GM12873 (cell line): ENCODE data around the gene KCNJ3.

Source experiments
- TF ChIP-seq, protein P1 (sequence below): IDR thresholded peaks from 2 replicates; pipeline ENCODE4 v1.5.1; 2012; ENCODE audit warnings: low read depth, mild to moderate bottlenecking, moderate library complexity, low read length, control low read depth; ENCODE audit not compliant: insufficient read depth; ENCODE audit errors: missing control alignments

KCNJ3 gene, protein sequence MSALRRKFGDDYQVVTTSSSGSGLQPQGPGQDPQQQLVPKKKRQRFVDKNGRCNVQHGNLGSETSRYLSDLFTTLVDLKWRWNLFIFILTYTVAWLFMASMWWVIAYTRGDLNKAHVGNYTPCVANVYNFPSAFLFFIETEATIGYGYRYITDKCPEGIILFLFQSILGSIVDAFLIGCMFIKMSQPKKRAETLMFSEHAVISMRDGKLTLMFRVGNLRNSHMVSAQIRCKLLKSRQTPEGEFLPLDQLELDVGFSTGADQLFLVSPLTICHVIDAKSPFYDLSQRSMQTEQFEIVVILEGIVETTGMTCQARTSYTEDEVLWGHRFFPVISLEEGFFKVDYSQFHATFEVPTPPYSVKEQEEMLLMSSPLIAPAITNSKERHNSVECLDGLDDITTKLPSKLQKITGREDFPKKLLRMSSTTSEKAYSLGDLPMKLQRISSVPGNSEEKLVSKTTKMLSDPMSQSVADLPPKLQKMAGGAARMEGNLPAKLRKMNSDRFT

DNA sequence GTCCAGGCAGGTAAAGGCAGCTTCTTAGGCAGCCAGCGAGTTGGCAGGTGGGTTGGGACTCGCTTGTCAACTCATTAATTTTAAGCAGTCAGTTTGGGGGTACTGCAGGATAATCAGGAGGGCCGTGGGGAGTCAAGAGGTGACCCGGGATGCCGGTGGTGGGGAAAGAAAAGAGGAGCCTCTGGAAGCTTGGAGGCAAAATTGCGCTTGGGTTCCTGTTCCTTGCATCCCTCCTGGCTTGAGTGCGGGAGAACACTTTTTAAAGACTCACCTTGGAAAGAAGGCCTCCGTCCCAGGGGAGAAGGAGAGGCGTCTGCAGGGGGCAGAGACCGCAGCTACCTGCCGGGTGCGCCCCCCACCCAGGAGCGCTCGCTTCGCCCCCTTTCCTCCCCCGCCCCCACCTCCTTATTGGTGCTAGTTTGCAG lies at the start of gene KCNJ3:
KCNJ3 (plus strand) TSS at position 400 of the 425 bp plus-strand sequence. CDS start 81 bp downstream, outside the sequence.
- TF ChIP-seq, protein P1, sequence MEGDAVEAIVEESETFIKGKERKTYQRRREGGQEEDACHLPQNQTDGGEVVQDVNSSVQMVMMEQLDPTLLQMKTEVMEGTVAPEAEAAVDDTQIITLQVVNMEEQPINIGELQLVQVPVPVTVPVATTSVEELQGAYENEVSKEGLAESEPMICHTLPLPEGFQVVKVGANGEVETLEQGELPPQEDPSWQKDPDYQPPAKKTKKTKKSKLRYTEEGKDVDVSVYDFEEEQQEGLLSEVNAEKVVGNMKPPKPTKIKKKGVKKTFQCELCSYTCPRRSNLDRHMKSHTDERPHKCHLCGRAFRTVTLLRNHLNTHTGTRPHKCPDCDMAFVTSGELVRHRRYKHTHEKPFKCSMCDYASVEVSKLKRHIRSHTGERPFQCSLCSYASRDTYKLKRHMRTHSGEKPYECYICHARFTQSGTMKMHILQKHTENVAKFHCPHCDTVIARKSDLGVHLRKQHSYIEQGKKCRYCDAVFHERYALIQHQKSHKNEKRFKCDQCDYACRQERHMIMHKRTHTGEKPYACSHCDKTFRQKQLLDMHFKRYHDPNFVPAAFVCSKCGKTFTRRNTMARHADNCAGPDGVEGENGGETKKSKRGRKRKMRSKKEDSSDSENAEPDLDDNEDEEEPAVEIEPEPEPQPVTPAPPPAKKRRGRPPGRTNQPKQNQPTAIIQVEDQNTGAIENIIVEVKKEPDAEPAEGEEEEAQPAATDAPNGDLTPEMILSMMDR: no peak

GRCh38 chr2:154655499-154655898 lies 43.0 kb upstream of the KCNJ3 start:
- TF ChIP-seq, protein P1: no peak

- TF ChIP-seq, protein P1: no peak
These were observed 39.6 kb upstream of the KCNJ3 start for GRCh38 chr2:154658854-154659253.

GRCh38 chr2:154664248-154664647 lies 34.2 kb upstream of the KCNJ3 start:
- TF ChIP-seq, protein P1: no peak

GRCh38 chr2:154670083-154670482 lies 28.4 kb upstream of the KCNJ3 start:
- TF ChIP-seq, protein P1: no peak

DNA sequence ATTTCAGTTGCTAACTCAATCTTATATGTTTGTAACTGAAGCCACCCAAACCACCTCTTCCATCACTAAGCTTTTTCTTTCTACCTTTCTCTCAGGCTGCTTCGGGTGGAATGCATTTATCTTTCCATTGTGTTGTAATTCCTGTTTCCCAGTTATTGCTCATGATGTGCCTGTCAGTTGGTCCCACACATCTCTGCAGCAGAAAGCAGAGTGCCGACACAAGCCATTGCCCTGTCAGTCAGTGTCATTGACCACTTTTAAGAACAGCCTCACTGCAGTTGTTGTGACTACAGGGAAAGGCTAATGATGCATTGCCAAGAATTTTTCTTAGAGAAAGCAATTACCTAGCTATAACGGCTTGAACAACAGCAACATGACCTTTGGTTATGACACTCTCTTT lies 24.8 kb upstream of the KCNJ3 start:
- TF ChIP-seq, protein P1: no peak

GRCh38 chr2:154677401-154677800 lies 21.1 kb upstream of the KCNJ3 start:
- TF ChIP-seq, protein P1: no peak
